ENCODE data around the gene FXYD5. TPM values are rescaled to one million over a fixed set of nuclear protein-coding genes. Genes with fewer than 3 reads are reported as not detected.
"Not testable (repeated sequence)": the region's sequence is repeated elsewhere in the genome, so short reads cannot be mapped to it uniquely, and the experiment has no call there.

FXYD5 gene
- total and polyA plus RNA-seq, 2 donors = 6.6 to 105 TPM

- Histone ChIP-seq H3K4me1 (ENCODE audit: insufficient read depth) (no peaks in the 10 kb centered on the region), H3K27ac (ENCODE audit: low read depth) (no peak overlapping the region), H3K36me3 (ENCODE audit: insufficient read depth) (no peaks in the 10 kb centered on the region), H3K4me3 (ENCODE audit: low read depth, low read length) (no peak overlapping the region)
- no peak for DNase-seq (ENCODE audit: extremely low spot score)
- WGBS = 84% methylated on average over 19 of the region's 19 CpGs
Observed at GRCh38 chr19:35125270-35125717, 29.2 kb upstream of the FXYD5 start.

GRCh38 chr19:35125749-35126623 is 28.5 kb upstream of the FXYD5 start:
- Histone ChIP-seq H3K27ac (ENCODE audit: low read depth) (peak overlapping the region; percentile 11), H3K4me3 (ENCODE audit: low read depth, low read length) (no peak overlapping the region), H3K4me1 (ENCODE audit: insufficient read depth) (no peaks in the 10 kb centered on the region), H3K36me3 (ENCODE audit: insufficient read depth) (no peaks in the 10 kb centered on the region)
- 80% methylated on average over 35 of the region's 35 CpGs for WGBS
- DNase-seq (ENCODE audit: extremely low spot score) = no peak

GRCh38 chr19:35126624-35126959 is 27.9 kb upstream of the FXYD5 start:
- H3K27ac ChIP-seq (ENCODE audit: low read depth) = peak overlapping the region; percentile 11
- DNase-seq (ENCODE audit: extremely low spot score) = no peak

GRCh38 chr19:35127871-35128270 is 26.7 kb upstream of the FXYD5 start:
- DNase-seq (ENCODE audit: extremely low spot score) = no peak
- Histone ChIP-seq H3K36me3 (ENCODE audit: insufficient read depth) (no peaks in the 10 kb centered on the region), H3K27ac (ENCODE audit: low read depth) (no peak overlapping the region), H3K4me1 (ENCODE audit: insufficient read depth) (no peaks in the 10 kb centered on the region), H3K4me3 (ENCODE audit: low read depth, low read length) (no peak overlapping the region)
- 76% methylated on average over 7 of the region's 7 CpGs for WGBS

More at GRCh38 chr19:35126624-35126959, 27.9 kb upstream of the FXYD5 start:
- WGBS = 44% methylated on average over 20 of the region's 20 CpGs
- no peaks in the 10 kb centered on the region for H3K4me1 ChIP-seq (ENCODE audit: insufficient read depth)
- no peak overlapping the region for H3K4me3 ChIP-seq (ENCODE audit: low read depth, low read length)
- no peaks in the 10 kb centered on the region for H3K36me3 ChIP-seq (ENCODE audit: insufficient read depth)

GRCh38 chr19:35128398-35129057 is 26.0 kb upstream of the FXYD5 start:
- no peak for DNase-seq (ENCODE audit: extremely low spot score)
- no peaks in the 10 kb centered on the region for H3K36me3 ChIP-seq (ENCODE audit: insufficient read depth)
- 91% methylated on average over 9 of the region's 9 CpGs for WGBS
- H3K4me1 ChIP-seq (ENCODE audit: insufficient read depth) = no peaks in the 10 kb centered on the region
- H3K27ac ChIP-seq (ENCODE audit: low read depth) = no peak overlapping the region
- H3K4me3 ChIP-seq (ENCODE audit: low read depth, low read length) = no peak overlapping the region

- H3K4me1 ChIP-seq (ENCODE audit: insufficient read depth); H3K27ac ChIP-seq (ENCODE audit: low read depth); H3K4me3 ChIP-seq (ENCODE audit: low read depth, low read length); DNase-seq (ENCODE audit: extremely low spot score); H3K36me3 ChIP-seq (ENCODE audit: insufficient read depth): not testable (repeated sequence)
- 46% methylated on average over 14 of the region's 14 CpGs for WGBS
Observed at GRCh38 chr19:35129724-35130274, 24.7 kb upstream of the FXYD5 start.

- 77% methylated on average over 31 of the region's 31 CpGs for WGBS
- no peak overlapping the region for H3K4me3 ChIP-seq (ENCODE audit: low read depth, low read length)
- H3K4me1 ChIP-seq (ENCODE audit: insufficient read depth) = no peaks in the 10 kb centered on the region
- DNase-seq (ENCODE audit: extremely low spot score) = no peak
- no peak overlapping the region for H3K27ac ChIP-seq (ENCODE audit: low read depth)
- no peaks in the 10 kb centered on the region for H3K36me3 ChIP-seq (ENCODE audit: insufficient read depth)
Observed at GRCh38 chr19:35130761-35131720, 23.5 kb upstream of the FXYD5 start.

GRCh38 chr19:35132254-35132653 is 22.3 kb upstream of the FXYD5 start:
- DNase-seq (ENCODE audit: extremely low spot score) = no peak
- Histone ChIP-seq H3K27ac (ENCODE audit: low read depth) (no peak overlapping the region), H3K36me3 (ENCODE audit: insufficient read depth) (no peaks in the 10 kb centered on the region), H3K4me1 (ENCODE audit: insufficient read depth) (no peaks in the 10 kb centered on the region), H3K4me3 (ENCODE audit: low read depth, low read length) (no peak overlapping the region)

GRCh38 chr19:35133826-35134225 is 20.7 kb upstream of the FXYD5 start:
- H3K36me3 ChIP-seq (ENCODE audit: insufficient read depth) = no peaks in the 10 kb centered on the region
- DNase-seq (ENCODE audit: extremely low spot score) = no peak
- H3K4me3 ChIP-seq (ENCODE audit: low read depth, low read length) = peak overlapping the region; percentile 4
- no peaks in the 10 kb centered on the region for H3K4me1 ChIP-seq (ENCODE audit: insufficient read depth)
- no peak overlapping the region for H3K27ac ChIP-seq (ENCODE audit: low read depth)
- WGBS = 83% methylated on average over 11 of the region's 11 CpGs

GRCh38 chr19:35134601-35135242 is 19.8 kb upstream of the FXYD5 start, which contains the start of gene LGI4:
LGI4 (minus strand) TSS chr19:35135059; CDS start chr19:35134680, 379 bp downstream.
- DNase-seq (ENCODE audit: extremely low spot score) = no peak
- Histone ChIP-seq H3K27ac (ENCODE audit: low read depth) (no peak within 1 kb of the TSS), H3K4me3 (ENCODE audit: low read depth, low read length) (peak within 1 kb of the TSS; percentile 4), H3K4me1 (ENCODE audit: insufficient read depth) (no peaks in the 10 kb centered on the region), H3K36me3 (ENCODE audit: insufficient read depth) (no peaks in the 10 kb centered on the region)
- WGBS = 52% methylated on average over 15 of the region's 15 CpGs

GRCh38 chr19:35135389-35135909 is 19.1 kb upstream of the FXYD5 start:
- no peak overlapping the region for H3K27ac ChIP-seq (ENCODE audit: low read depth)
- no peak for DNase-seq (ENCODE audit: extremely low spot score)
- no peak overlapping the region for H3K4me3 ChIP-seq (ENCODE audit: low read depth, low read length)
- H3K4me1 ChIP-seq (ENCODE audit: insufficient read depth) = no peaks in the 10 kb centered on the region
- no peaks in the 10 kb centered on the region for H3K36me3 ChIP-seq (ENCODE audit: insufficient read depth)
- 0% methylated on average over 7 of the region's 7 CpGs for WGBS

GRCh38 chr19:35136231-35136630 is 18.3 kb upstream of the FXYD5 start:
- Histone ChIP-seq H3K4me1 (ENCODE audit: insufficient read depth) (no peaks in the 10 kb centered on the region), H3K36me3 (ENCODE audit: insufficient read depth) (no peaks in the 10 kb centered on the region), H3K4me3 (ENCODE audit: low read depth, low read length) (no peak overlapping the region), H3K27ac (ENCODE audit: low read depth) (no peak overlapping the region)
- no peak for DNase-seq (ENCODE audit: extremely low spot score)
- WGBS = 75% methylated on average over 11 of the region's 11 CpGs
